SU-DHL-6 (cell line): ENCODE data around the gene MMP13.
"Not testable (repeated sequence)": the region's sequence is repeated elsewhere in the genome, so short reads cannot be mapped to it uniquely, and the experiment has no call there.

ENCODE experiments used
- H2AFZ ChIP-seq: fragments of 200-600 bp; sonication (generic); 2 replicates; pipeline ENCODE4 v1.6.1; 2014; ENCODE audit warnings: low read depth, mild to moderate bottlenecking, moderate library complexity, mixed read lengths, antibody characterized with exemption, low read length; ENCODE audit not compliant: severe bottlenecking
- H3F3A ChIP-seq: fragments of 200-600 bp; shearing (Covaris generic); 2 replicates; pipeline ENCODE4 v1.6.0; 2016; ENCODE audit warnings: antibody characterized with exemption, mild to moderate bottlenecking; ENCODE audit not compliant: insufficient read depth
- H3K27ac ChIP-seq: fragments of 200-600 bp; sonication (generic); 2 replicates; pipeline ENCODE4 v1.5.1; 2016; ENCODE audit warnings: low read depth, mild to moderate bottlenecking, low read length, moderate library complexity, mixed read lengths
- H3K27me3 ChIP-seq: fragments of 200-600 bp; sonication (generic), shearing (Covaris generic); 2 replicates; pipeline ENCODE4 v1.6.0; 2014; ENCODE audit warnings: mild to moderate bottlenecking, low read length
- H3K36me3 ChIP-seq: fragments of 200-600 bp; sonication (generic); 2 replicates; pipeline ENCODE4 v1.6.1; 2014; ENCODE audit warnings: mild to moderate bottlenecking, low read length, mixed read lengths
- H3K4me2 ChIP-seq: fragments of 300-600, 200-600 bp; shearing (Covaris generic), sonication (generic); 2 replicates; pipeline ENCODE4 v1.6.0; 2014; ENCODE audit warnings: low read length, low read depth, mild to moderate bottlenecking; ENCODE audit not compliant: poor library complexity, severe bottlenecking
- H3K4me3 ChIP-seq: fragments of 200-600 bp; sonication (generic); 2 replicates; pipeline ENCODE4 v1.5.1; 2014; ENCODE audit warnings: antibody characterized with exemption, low read length, mild to moderate bottlenecking, mixed read lengths; ENCODE audit not compliant: insufficient read depth, poor library complexity, severe bottlenecking
- H3K79me2 ChIP-seq: fragments of 200-600 bp; sonication (generic); 2 replicates; pipeline ENCODE4 v1.6.1; 2014; ENCODE audit warnings: mild to moderate bottlenecking, low read length, moderate library complexity; ENCODE audit not compliant: insufficient read depth
- H3K9ac ChIP-seq: fragments of 200-600 bp; sonication (generic); 2 replicates; pipeline ENCODE4 v1.7.0; 2014; ENCODE audit warnings: mild to moderate bottlenecking, low read length
- H3K9me2 ChIP-seq: fragments of 200-600 bp; sonication (generic); replicated peaks from 2 replicates; pipeline ENCODE4 v1.6.1; 2014; ENCODE audit warnings: low read length; ENCODE audit not compliant: insufficient read depth
- H3K9me3 ChIP-seq: fragments of 200-600 bp; sonication (generic); 2 replicates; pipeline ENCODE4 v1.6.1; 2014; ENCODE audit warnings: low read length, mixed read lengths; ENCODE audit not compliant: insufficient read depth
- H4K20me1 ChIP-seq: fragments of 200-600 bp; sonication (generic); 2 replicates; pipeline ENCODE4 v1.6.1; 2014; ENCODE audit warnings: low read depth, mild to moderate bottlenecking, antibody characterized with exemption, low read length, moderate library complexity, mixed read lengths
- CTCF ChIP-seq: fragments of 200-600 bp; sonication (generic); IDR thresholded peaks from one replicate; pipeline ENCODE4 v1.5.1; 2017; ENCODE audit warnings: antibody characterized with exemption, mild to moderate bottlenecking, low read length, moderate library complexity; ENCODE audit not compliant: insufficient read depth, poor library complexity, severe bottlenecking
- EZH2phosphoT487 ChIP-seq: fragments of 200-600 bp; sonication (generic), shearing (Covaris generic); conservative IDR thresholded peaks from 2 replicates; pipeline ENCODE4 v1.6.1; 2018; ENCODE audit warnings: mild to moderate bottlenecking, antibody characterized with exemption, low read length, moderate library complexity, mixed read lengths

MMP13 gene

GRCh38 chr11:102955624-102956023 is at the start of gene MMP13:
Gene MMP13, minus strand, starts transcription at chr11:102955732. Its CDS starts 27 bp downstream, at chr11:102955705.
- H3K4me2 ChIP-seq = no peak within 1 kb of the TSS
- H3F3A ChIP-seq = no peaks in the 10 kb centered on the region
- no peak within 1 kb of the TSS for H2AFZ ChIP-seq
- H4K20me1 ChIP-seq = no peaks in the 10 kb centered on the region
- H3K4me3 ChIP-seq = no peak within 1 kb of the TSS
- no peak within 1 kb of the TSS for H3K27ac ChIP-seq
- TF ChIP-seq CTCF (no peak), EZH2phosphoT487 (no peak)
- no peaks in the 10 kb centered on the region for H3K79me2 ChIP-seq
- H3K9me2 ChIP-seq = no peaks in the 10 kb centered on the region
- H3K36me3 ChIP-seq = no peaks in the 10 kb centered on the region
- H3K9ac ChIP-seq = no peak within 1 kb of the TSS
- no peaks in the 10 kb centered on the region for H3K27me3 ChIP-seq
- H3K9me3 ChIP-seq = no peaks in the 10 kb centered on the region

DNA sequence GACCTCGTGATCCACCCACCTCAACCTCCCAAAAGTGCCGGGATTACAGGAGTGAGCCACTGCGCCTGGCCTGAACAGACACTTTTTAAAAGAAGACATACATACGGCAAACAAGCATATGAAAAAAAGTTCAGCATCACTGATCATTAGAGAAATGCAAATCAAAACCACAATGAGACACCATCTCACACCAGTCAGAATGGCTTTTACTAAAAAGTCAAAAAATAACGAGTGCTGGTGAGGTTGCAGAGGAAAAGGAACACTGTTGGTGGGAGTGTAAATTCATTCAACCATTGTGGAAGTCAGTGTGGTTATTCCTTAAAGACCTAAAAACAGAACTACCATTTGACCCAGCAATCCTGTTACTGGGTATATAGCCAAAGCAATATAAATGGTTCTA is 48.7 kb upstream of the MMP13 start:
- H3K9me3 ChIP-seq, H3K27me3 ChIP-seq, H2AFZ ChIP-seq, H3K4me3 ChIP-seq, H3K79me2 ChIP-seq, H3K9me2 ChIP-seq, H3K4me2 ChIP-seq, H3K27ac ChIP-seq, H3F3A ChIP-seq, H3K9ac ChIP-seq, H4K20me1 ChIP-seq, H3K36me3 ChIP-seq: not testable (repeated sequence)

DNA sequence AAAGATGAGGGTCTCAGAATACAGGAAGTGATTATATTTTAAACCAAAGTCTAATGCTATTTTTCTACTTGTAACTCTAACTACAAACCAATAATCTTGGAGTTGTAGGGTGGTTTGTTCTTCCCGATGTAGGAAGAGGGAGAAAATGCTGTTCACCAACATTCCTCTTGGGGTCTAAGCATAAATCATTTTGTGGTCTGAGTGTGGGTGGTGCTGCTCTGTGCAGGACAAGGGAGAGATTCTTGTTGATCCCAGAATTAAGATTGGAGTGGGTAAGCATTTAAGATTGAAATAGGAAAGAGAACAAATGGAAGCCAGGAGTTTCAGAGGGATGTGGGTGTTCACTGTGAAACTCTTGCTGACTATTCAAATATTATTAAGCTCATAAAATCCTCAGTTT is 38.6 kb upstream of the MMP13 start:
- Histone ChIP-seq H3K79me2 (no peaks in the 10 kb centered on the region), H2AFZ (no peak overlapping the region), H3F3A (no peaks in the 10 kb centered on the region), H3K9me3 (no peaks in the 10 kb centered on the region), H3K27ac (no peak overlapping the region), H3K9me2 (no peaks in the 10 kb centered on the region), H3K9ac (no peak overlapping the region), H3K27me3 (no peaks in the 10 kb centered on the region), H3K36me3 (no peaks in the 10 kb centered on the region), H3K4me3 (no peak overlapping the region), H3K4me2 (no peak overlapping the region), H4K20me1 (no peaks in the 10 kb centered on the region)
- TF ChIP-seq EZH2phosphoT487 = no peak
- no peak for TF ChIP-seq CTCF

DNA sequence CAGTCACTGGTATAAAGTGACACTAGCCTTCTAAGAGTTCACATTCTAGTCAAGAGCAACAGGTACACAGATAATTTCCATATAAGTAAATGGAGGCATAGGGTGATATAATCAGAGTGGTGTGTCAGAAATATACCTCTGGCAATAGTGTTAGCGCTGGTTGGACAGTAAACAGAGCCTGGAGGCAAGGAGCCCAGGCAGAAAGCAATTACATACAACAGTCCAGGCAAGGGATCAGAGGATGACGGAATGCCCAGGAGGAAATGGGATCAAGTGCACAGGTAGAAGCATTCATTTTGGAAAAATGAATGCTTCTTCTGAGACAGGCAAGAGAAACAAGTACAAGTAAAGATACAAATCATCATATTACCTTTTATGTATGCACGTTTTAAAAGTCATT is 36.2 kb upstream of the MMP13 start:
- H3K4me2 ChIP-seq = no peak overlapping the region
- H3K4me3 ChIP-seq = no peak overlapping the region
- no peaks in the 10 kb centered on the region for H3K9me2 ChIP-seq
- no peak for TF ChIP-seq EZH2phosphoT487
- H3K9ac ChIP-seq = no peak overlapping the region
- H3K27ac ChIP-seq = no peak overlapping the region
- H3K79me2 ChIP-seq = no peaks in the 10 kb centered on the region
- no peak overlapping the region for H2AFZ ChIP-seq
- H3K27me3 ChIP-seq = no peaks in the 10 kb centered on the region
- no peaks in the 10 kb centered on the region for H3K9me3 ChIP-seq
- no peaks in the 10 kb centered on the region for H3F3A ChIP-seq
- H3K36me3 ChIP-seq = no peaks in the 10 kb centered on the region
- H4K20me1 ChIP-seq = no peaks in the 10 kb centered on the region
